HEK293 (cell line): ENCODE data around the gene CIB1.

Experiments used
- BCL11A ChIP-seq: fragments of 450-650 bp; formaldehyde crosslinking; IDR thresholded peaks from 2 replicates; pipeline ENCODE4 v1.5.1; 2016; ENCODE audit warnings: low read depth, missing biosample characterization, missing genetic modification characterization
- HOXD13 ChIP-seq: sonication (generic); formaldehyde crosslinking; IDR thresholded peaks from 2 replicates; pipeline ENCODE4 v1.8.0; 2022; ENCODE audit warnings: missing genetic modification reagents, borderline replicate concordance
- IKZF3 ChIP-seq: fragments of 450-650 bp; IDR thresholded peaks from 2 replicates; pipeline ENCODE4 v1.5.0; 2018; ENCODE audit warnings: missing biosample characterization, mild to moderate bottlenecking, missing genetic modification characterization, moderate library complexity
- SALL2 ChIP-seq: fragments of 450-650 bp; formaldehyde crosslinking; IDR thresholded peaks from 2 replicates; pipeline ENCODE4 v1.5.0; 2017; ENCODE audit warnings: missing biosample characterization, mild to moderate bottlenecking, missing genetic modification characterization, borderline replicate concordance
- ZBTB48 ChIP-seq: fragments of 450-650 bp; formaldehyde crosslinking; IDR thresholded peaks from 2 replicates; pipeline ENCODE4 v1.5.1; 2016; ENCODE audit warnings: missing biosample characterization, missing genetic modification characterization
- ZFHX2 ChIP-seq: fragments of 450-650 bp; formaldehyde crosslinking; conservative IDR thresholded peaks from 2 replicates; pipeline ENCODE4 v1.5.1; 2016; ENCODE audit warnings: missing biosample characterization, missing genetic modification characterization
- ZFP41 ChIP-seq: fragments of 450-650 bp; formaldehyde crosslinking; IDR thresholded peaks from 2 replicates; pipeline ENCODE4 v1.5.1; 2016; ENCODE audit warnings: missing biosample characterization, missing genetic modification characterization, borderline replicate concordance
- ZNF169 ChIP-seq: fragments of 450-650 bp; formaldehyde crosslinking; IDR thresholded peaks from 2 replicates; pipeline ENCODE4 v1.5.1; 2016; ENCODE audit warnings: missing biosample characterization, missing genetic modification characterization
- ZNF19 ChIP-seq: fragments of 450-650 bp; formaldehyde crosslinking; IDR thresholded peaks from 2 replicates; pipeline ENCODE4; 2016; ENCODE audit warnings: missing biosample characterization, missing genetic modification characterization, low read depth
- ZNF202 ChIP-seq: fragments of 450-650 bp; formaldehyde crosslinking; IDR thresholded peaks from 2 replicates; pipeline ENCODE4 v1.5.1; 2016; ENCODE audit warnings: missing biosample characterization, missing genetic modification characterization, borderline replicate concordance
- ZNF335 ChIP-seq: fragments of 450-650 bp; formaldehyde crosslinking; conservative IDR thresholded peaks from 2 replicates; pipeline ENCODE4 v1.5.1; 2016; ENCODE audit warnings: missing biosample characterization, missing genetic modification characterization
- ZNF366 ChIP-seq: fragments of 450-650 bp; formaldehyde crosslinking; conservative IDR thresholded peaks from 2 replicates; pipeline ENCODE4 v1.5.1; 2016; ENCODE audit warnings: missing biosample characterization, missing genetic modification characterization
- ZNF37A ChIP-seq: fragments of 450-650 bp; IDR thresholded peaks from 2 replicates; pipeline ENCODE4 v1.5.1; 2018; ENCODE audit warnings: missing biosample characterization, missing genetic modification characterization
- ZNF394 ChIP-seq: fragments of 450-650 bp; formaldehyde crosslinking; IDR thresholded peaks from 2 replicates; pipeline ENCODE4 v1.5.1; 2016; ENCODE audit warnings: missing biosample characterization, missing genetic modification characterization, mild to moderate bottlenecking, moderate library complexity, borderline replicate concordance
- ZNF416 ChIP-seq: fragments of 450-650 bp; formaldehyde crosslinking; IDR thresholded peaks from 2 replicates; pipeline ENCODE4 v1.5.1; 2016; ENCODE audit warnings: missing biosample characterization, missing genetic modification characterization
- ZNF423 ChIP-seq: fragments of 450-650 bp; formaldehyde crosslinking; IDR thresholded peaks from 2 replicates; pipeline ENCODE4 v1.5.1; 2016; ENCODE audit warnings: missing biosample characterization, missing genetic modification characterization
- ZNF473 ChIP-seq: fragments of 450-650 bp; formaldehyde crosslinking; IDR thresholded peaks from 2 replicates; pipeline ENCODE4 v1.5.1; 2017; ENCODE audit warnings: missing biosample characterization, missing genetic modification characterization
- ZNF48 ChIP-seq: fragments of 450-650 bp; formaldehyde crosslinking; IDR thresholded peaks from 2 replicates; pipeline ENCODE4 v1.5.1; 2016; ENCODE audit warnings: missing biosample characterization, missing genetic modification characterization
- ZNF529 ChIP-seq: fragments of 450-650 bp; formaldehyde crosslinking; IDR thresholded peaks from 2 replicates; pipeline ENCODE4 v1.5.1; 2017; ENCODE audit warnings: missing genetic modification characterization, missing biosample characterization; ENCODE audit not compliant: insufficient replicate concordance
- ZNF561 ChIP-seq: fragments of 450-650 bp; IDR thresholded peaks from 2 replicates; pipeline ENCODE4 v1.5.1; 2018; ENCODE audit warnings: missing biosample characterization, missing genetic modification characterization, borderline replicate concordance
- ZNF658 ChIP-seq: fragments of 450-650 bp; formaldehyde crosslinking; IDR thresholded peaks from 2 replicates; pipeline ENCODE4; 2016; ENCODE audit warnings: missing biosample characterization, missing genetic modification characterization
- TF ChIP-seq, protein P1 (sequence below): fragments of 450-650 bp; formaldehyde crosslinking; conservative IDR thresholded peaks from 2 replicates; pipeline ENCODE4 v1.5.1; 2016; ENCODE audit warnings: low read depth, missing biosample characterization, missing genetic modification characterization
- TF ChIP-seq, protein P2 (sequence below): fragments of 450-650 bp; formaldehyde crosslinking; IDR thresholded peaks from 2 replicates; pipeline ENCODE4 v1.5.1; 2016; ENCODE audit warnings: missing biosample characterization, missing genetic modification characterization
- TF ChIP-seq, protein P3 (sequence below): fragments of 450-650 bp; formaldehyde crosslinking; IDR thresholded peaks from 2 replicates; pipeline ENCODE4 v1.5.1; 2016; ENCODE audit warnings: missing biosample characterization, missing genetic modification characterization
- TF ChIP-seq, protein P4 (sequence below): fragments of 450-650 bp; IDR thresholded peaks from 2 replicates; pipeline ENCODE4 v1.5.1; 2018; ENCODE audit warnings: missing biosample characterization, missing genetic modification characterization
- TF ChIP-seq, protein P5 (sequence below): fragments of 450-650 bp; formaldehyde crosslinking; IDR thresholded peaks from 2 replicates; pipeline ENCODE4 v1.5.1; 2016; ENCODE audit warnings: missing biosample characterization, missing genetic modification characterization
- TF ChIP-seq, protein P6 (sequence below): fragments of 450-650 bp; formaldehyde crosslinking; IDR thresholded peaks from 2 replicates; pipeline ENCODE4 v1.5.1; 2016; ENCODE audit warnings: missing biosample characterization, missing genetic modification characterization

The CIB1 gene

DNA sequence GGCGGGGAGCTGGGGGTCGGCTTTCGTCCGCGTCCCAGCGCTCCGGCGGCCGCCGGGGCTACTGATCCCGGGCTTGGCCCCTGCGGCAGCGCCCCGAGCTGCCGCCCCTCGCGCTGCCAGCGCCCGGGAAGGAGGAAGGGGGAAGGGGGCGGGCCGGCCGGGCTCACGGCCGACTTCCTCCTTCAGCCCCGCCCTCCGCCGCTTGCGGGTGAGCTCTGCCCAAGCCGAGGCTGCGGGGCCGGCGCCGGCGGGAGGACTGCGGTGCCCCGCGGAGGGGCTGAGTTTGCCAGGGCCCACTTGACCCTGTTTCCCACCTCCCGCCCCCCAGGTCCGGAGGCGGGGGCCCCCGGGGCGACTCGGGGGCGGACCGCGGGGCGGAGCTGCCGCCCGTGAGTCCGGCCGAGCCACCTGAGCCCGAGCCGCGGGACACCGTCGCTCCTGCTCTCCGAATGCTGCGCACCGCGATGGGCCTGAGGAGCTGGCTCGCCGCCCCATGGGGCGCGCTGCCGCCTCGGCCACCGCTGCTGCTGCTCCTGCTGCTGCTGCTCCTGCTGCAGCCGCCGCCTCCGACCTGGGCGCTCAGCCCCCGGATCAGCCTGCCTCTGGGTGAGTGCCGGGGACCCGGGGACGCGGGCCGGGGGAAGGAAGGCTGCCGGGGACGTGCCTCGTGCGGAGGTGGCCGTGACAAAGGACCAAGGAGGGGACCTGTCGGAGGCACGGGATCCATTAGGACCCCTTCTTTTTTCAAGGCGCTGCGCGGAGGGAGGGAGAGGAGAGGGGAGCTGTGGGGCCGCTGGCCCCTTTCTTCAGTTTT lies 32.4 kb downstream of the CIB1 start, which contains the start of gene SEMA4B (continued):
- TF ChIP-seq ZNF529 (tag by site-specific recombination) (no peak), ZNF169 (tag by site-specific recombination) (no peak), ZFHX2 (peak; percentile 82), ZNF423 (tag by site-specific recombination) (no peak), ZNF394 (tag by site-specific recombination) (no peak), IKZF3 (tag by site-specific recombination) (peak; percentile 64; the same call in 1 of the 2 replicates), ZNF202 (tag by site-specific recombination) (no peak), ZBTB48 (tag by site-specific recombination) (no peak), ZNF335 (tag by site-specific recombination) (peak; percentile 87), SALL2 (tag by site-specific recombination) (no peak), ZNF37A (tag by site-specific recombination) (no peak), ZFP41 (tag by site-specific recombination) (no peak), ZNF561 (peak; percentile 72), ZNF366 (no peak), ZNF48 (tag by site-specific recombination) (no peak), ZNF19 (tag by site-specific recombination) (no peak), ZNF473 (no peak), ZNF658 (tag by site-specific recombination) (no peak), BCL11A (no peak), HOXD13 (CRISPR knock-in tag) (no peak), ZNF416 (no peak)
- TF ChIP-seq, protein P1, sequence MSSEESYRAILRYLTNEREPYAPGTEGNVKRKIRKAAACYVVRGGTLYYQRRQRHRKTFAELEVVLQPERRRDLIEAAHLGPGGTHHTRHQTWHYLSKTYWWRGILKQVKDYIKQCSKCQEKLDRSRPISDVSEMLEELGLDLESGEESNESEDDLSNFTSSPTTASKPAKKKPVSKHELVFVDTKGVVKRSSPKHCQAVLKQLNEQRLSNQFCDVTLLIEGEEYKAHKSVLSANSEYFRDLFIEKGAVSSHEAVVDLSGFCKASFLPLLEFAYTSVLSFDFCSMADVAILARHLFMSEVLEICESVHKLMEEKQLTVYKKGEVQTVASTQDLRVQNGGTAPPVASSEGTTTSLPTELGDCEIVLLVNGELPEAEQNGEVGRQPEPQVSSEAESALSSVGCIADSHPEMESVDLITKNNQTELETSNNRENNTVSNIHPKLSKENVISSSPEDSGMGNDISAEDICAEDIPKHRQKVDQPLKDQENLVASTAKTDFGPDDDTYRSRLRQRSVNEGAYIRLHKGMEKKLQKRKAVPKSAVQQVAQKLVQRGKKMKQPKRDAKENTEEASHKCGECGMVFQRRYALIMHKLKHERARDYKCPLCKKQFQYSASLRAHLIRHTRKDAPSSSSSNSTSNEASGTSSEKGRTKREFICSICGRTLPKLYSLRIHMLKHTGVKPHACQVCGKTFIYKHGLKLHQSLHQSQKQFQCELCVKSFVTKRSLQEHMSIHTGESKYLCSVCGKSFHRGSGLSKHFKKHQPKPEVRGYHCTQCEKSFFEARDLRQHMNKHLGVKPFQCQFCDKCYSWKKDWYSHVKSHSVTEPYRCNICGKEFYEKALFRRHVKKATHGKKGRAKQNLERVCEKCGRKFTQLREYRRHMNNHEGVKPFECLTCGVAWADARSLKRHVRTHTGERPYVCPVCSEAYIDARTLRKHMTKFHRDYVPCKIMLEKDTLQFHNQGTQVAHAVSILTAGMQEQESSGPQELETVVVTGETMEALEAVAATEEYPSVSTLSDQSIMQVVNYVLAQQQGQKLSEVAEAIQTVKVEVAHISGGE (tag by site-specific recombination) = 0 out of 2 replicates have a peak, but pooled peaks have one; percentile 30
- TF ChIP-seq, protein P2, sequence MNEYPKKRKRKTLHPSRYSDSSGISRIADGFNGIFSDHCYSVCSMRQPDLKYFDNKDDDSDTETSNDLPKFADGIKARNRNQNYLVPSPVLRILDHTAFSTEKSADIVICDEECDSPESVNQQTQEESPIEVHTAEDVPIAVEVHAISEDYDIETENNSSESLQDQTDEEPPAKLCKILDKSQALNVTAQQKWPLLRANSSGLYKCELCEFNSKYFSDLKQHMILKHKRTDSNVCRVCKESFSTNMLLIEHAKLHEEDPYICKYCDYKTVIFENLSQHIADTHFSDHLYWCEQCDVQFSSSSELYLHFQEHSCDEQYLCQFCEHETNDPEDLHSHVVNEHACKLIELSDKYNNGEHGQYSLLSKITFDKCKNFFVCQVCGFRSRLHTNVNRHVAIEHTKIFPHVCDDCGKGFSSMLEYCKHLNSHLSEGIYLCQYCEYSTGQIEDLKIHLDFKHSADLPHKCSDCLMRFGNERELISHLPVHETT = no peak
- TF ChIP-seq, protein P3, sequence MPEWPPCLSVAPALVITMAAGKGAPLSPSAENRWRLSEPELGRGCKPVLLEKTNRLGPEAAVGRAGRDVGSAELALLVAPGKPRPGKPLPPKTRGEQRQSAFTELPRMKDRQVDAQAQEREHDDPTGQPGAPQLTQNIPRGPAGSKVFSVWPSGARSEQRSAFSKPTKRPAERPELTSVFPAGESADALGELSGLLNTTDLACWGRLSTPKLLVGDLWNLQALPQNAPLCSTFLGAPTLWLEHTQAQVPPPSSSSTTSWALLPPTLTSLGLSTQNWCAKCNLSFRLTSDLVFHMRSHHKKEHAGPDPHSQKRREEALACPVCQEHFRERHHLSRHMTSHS (tag by site-specific recombination) = no peak
- TF ChIP-seq, protein P4, sequence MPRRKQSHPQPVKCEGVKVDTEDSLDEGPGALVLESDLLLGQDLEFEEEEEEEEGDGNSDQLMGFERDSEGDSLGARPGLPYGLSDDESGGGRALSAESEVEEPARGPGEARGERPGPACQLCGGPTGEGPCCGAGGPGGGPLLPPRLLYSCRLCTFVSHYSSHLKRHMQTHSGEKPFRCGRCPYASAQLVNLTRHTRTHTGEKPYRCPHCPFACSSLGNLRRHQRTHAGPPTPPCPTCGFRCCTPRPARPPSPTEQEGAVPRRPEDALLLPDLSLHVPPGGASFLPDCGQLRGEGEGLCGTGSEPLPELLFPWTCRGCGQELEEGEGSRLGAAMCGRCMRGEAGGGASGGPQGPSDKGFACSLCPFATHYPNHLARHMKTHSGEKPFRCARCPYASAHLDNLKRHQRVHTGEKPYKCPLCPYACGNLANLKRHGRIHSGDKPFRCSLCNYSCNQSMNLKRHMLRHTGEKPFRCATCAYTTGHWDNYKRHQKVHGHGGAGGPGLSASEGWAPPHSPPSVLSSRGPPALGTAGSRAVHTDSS = peak; percentile 30; the same call in 1 of the 2 replicates
- TF ChIP-seq, protein P5, sequence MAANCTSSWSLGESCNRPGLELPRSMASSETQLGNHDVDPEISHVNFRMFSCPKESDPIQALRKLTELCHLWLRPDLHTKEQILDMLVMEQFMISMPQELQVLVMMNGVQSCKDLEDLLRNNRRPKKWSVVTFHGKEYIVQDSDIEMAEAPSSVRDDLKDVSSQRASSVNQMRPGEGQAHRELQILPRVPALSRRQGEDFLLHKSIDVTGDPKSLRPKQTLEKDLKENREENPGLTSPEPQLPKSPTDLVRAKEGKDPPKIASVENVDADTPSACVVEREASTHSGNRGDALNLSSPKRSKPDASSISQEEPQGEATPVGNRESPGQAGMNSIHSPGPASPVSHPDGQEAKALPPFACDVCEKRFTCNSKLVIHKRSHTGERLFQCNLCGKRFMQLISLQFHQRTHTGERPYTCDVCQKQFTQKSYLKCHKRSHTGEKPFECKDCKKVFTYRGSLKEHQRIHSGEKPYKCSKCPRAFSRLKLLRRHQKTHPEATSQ (tag by site-specific recombination) = no peak
- TF ChIP-seq, protein P6, sequence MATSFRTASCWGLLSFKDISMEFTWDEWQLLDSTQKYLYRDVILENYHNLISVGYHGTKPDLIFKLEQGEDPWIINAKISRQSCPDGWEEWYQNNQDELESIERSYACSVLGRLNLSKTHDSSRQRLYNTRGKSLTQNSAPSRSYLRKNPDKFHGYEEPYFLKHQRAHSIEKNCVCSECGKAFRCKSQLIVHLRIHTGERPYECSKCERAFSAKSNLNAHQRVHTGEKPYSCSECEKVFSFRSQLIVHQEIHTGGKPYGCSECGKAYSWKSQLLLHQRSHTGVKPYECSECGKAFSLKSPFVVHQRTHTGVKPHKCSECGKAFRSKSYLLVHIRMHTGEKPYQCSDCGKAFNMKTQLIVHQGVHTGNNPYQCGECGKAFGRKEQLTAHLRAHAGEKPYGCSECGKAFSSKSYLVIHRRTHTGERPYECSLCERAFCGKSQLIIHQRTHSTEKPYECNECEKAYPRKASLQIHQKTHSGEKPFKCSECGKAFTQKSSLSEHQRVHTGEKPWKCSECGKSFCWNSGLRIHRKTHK = no peak
